Measurements from ENCODE around the gene RBM6. TPM values are rescaled to one million over a fixed set of nuclear protein-coding genes. Genes with fewer than 3 reads are reported as not detected.

The RBM6 gene
- total RNA-seq, 1 experiment from 2014 or later, result 90.7 TPM

- H2BK5ac ChIP-seq (ENCODE audit: insufficient read length, low read length), result no peak overlapping the region
- no peak overlapping the region for H3K23ac ChIP-seq (ENCODE audit: insufficient read length, low read depth, low read length)
- no peaks in the 10 kb centered on the region for H3K79me2 ChIP-seq (ENCODE audit: insufficient read depth, low read length)
- peak; percentile 81 for TF ChIP-seq CTCF (conservative IDR thresholded peaks at IDR 0.05)
- no peaks in the 10 kb centered on the region for H4K20me1 ChIP-seq (ENCODE audit: control insufficient read depth, insufficient read depth, insufficient read length)
- no peak overlapping the region for H3K9ac ChIP-seq (ENCODE audit: extremely low read depth, insufficient read length, low read length)
- no peak overlapping the region for H2BK15ac ChIP-seq (ENCODE audit: low read depth, low read length)
- H3T11ph ChIP-seq (ENCODE audit: low read length), result no peak overlapping the region
- H2BK20ac ChIP-seq (ENCODE audit: low read depth, low read length, poor library complexity, severe bottlenecking), result no peak overlapping the region
- H4K91ac ChIP-seq (ENCODE audit: insufficient read length, low read depth, low read length), result no peak overlapping the region
- no peak overlapping the region for H4K5ac ChIP-seq (ENCODE audit: insufficient read length, low read depth, low read length)
- no peaks in the 10 kb centered on the region for H3K9me3 ChIP-seq (ENCODE audit: control insufficient read depth, low read depth, low read length)
- WGBS (ENCODE audit: extremely low coverage, insufficient read length, low lambda C conversion rate), result no CpG with 5 or more reads among the region's 15 CpGs
- peaks cover 2% of the 10 kb centered on the region; the same call in 1 of the 2 replicates for H3K4me1 ChIP-seq (ENCODE audit: insufficient read depth, low read length)
- no peaks in the 10 kb centered on the region for H3K79me1 ChIP-seq (ENCODE audit: insufficient read depth, low read depth, low read length, poor library complexity, severe bottlenecking)
- no peak overlapping the region for H3K14ac ChIP-seq (ENCODE audit: insufficient read depth, low read length)
- no peak overlapping the region for H2BK120ac ChIP-seq (ENCODE audit: low read depth, low read length, poor library complexity, severe bottlenecking)
- no peaks in the 10 kb centered on the region for H3K23me2 ChIP-seq (ENCODE audit: insufficient read length, low read depth, low read length, poor library complexity, severe bottlenecking)
- no peak overlapping the region for H3K4ac ChIP-seq (ENCODE audit: low read depth, low read length)
- H3K18ac ChIP-seq (ENCODE audit: insufficient read length, low read depth, low read length), result no peak overlapping the region
- no peak overlapping the region for H2BK12ac ChIP-seq (ENCODE audit: insufficient read length, low read depth, low read length)
- Mint-ChIP-seq H3K9me3 (no peaks in the 10 kb centered on the region; a peak in 1 of 5 replicates), H3K27ac (peak overlapping the region; percentile 66 to 77 (median 68); a peak in 2 of 7 replicates), H3K4me1 (peaks cover 41 to 63% of the 10 kb centered on the region in 2 experiments), H3K27me3 (ENCODE audit: low read depth) (no peaks in the 10 kb centered on the region; the same call in 1 of the 2 replicates), H3K36me3 (ENCODE audit: insufficient read depth in 1 of 3, low read depth in 3 of 3) (peaks cover 0 to 5% (median 0%) of the 10 kb centered on the region in 3 experiments; a peak in 3 of 7 replicates), H3K4me3 (peak overlapping the region; percentile 1 to 34; a peak in 2 of 5 replicates)
- DNase-seq, result peak; percentile 69
- H3K27ac ChIP-seq (ENCODE audit: insufficient read length, low read depth, low read length), result no peak overlapping the region
- no peak overlapping the region for H3K4me2 ChIP-seq (ENCODE audit: insufficient read depth, insufficient read length, low read length)
- H3K56ac ChIP-seq (ENCODE audit: insufficient read length, low read depth, low read length), result no peak overlapping the region
- no peak overlapping the region for H2AFZ ChIP-seq (ENCODE audit: low read length)
- no peaks in the 10 kb centered on the region; the same call in 1 of the 2 replicates for H3K27me3 ChIP-seq (ENCODE audit: insufficient read depth, low read length)
- no peak overlapping the region for H4K8ac ChIP-seq (replicated peaks; ENCODE audit: insufficient read length, low read depth, low read length)
- H2AK5ac ChIP-seq (ENCODE audit: insufficient read length, low read length), result no peak overlapping the region
These were observed 33.7 kb upstream of the RBM6 start for GRCh38 chr3:49906073-49906743.
